Measurements from ENCODE around the gene SPIRE1. TPM values are rescaled to one million over a fixed set of nuclear protein-coding genes. Genes with fewer than 3 reads are reported as not detected.

The SPIRE1 gene
- total and polyA plus RNA-seq, 7 donors = 15.5 to 82.3 (median 39.6) TPM

DNA sequence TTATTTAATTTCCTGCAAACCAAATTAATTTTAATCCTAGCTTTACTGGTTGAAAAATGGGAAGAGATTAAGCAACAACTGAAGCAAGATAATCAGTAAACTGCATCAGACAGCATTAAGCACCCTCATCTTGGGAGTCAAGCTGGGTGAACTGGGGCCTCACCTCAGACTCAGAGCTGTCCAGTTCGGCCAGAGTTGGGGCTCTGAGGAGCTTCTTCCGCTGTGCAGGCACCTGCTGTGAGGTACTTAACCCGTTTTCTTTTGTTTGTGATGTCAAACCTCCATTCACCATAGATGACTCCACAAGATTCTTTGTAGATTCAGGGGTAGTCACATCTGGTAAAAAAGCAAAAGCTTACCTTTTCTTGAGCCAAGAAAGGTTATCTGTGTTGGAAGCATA lies 178.4 kb downstream of the SPIRE1 start:
- peaks cover 0 to 53% of the 10 kb centered on the region in 2 donors for H3K36me3 ChIP-seq (ENCODE audit: insufficient read depth in 1 of 2, low read depth in 1 of 2)
- TF ChIP-seq, protein P1, sequence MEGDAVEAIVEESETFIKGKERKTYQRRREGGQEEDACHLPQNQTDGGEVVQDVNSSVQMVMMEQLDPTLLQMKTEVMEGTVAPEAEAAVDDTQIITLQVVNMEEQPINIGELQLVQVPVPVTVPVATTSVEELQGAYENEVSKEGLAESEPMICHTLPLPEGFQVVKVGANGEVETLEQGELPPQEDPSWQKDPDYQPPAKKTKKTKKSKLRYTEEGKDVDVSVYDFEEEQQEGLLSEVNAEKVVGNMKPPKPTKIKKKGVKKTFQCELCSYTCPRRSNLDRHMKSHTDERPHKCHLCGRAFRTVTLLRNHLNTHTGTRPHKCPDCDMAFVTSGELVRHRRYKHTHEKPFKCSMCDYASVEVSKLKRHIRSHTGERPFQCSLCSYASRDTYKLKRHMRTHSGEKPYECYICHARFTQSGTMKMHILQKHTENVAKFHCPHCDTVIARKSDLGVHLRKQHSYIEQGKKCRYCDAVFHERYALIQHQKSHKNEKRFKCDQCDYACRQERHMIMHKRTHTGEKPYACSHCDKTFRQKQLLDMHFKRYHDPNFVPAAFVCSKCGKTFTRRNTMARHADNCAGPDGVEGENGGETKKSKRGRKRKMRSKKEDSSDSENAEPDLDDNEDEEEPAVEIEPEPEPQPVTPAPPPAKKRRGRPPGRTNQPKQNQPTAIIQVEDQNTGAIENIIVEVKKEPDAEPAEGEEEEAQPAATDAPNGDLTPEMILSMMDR (IDR thresholded peaks at IDR 0.05) = no peak
- ATAC-seq = no peak
- no peak overlapping the region for H3K27ac ChIP-seq
- WGBS, 3 donors = 83 to 89% (median 86%) methylated on average over 3 of the region's 3 CpGs
- H3K4me3 ChIP-seq = no peak overlapping the region
- intact Hi-C loops (cut with DNase I) = no loop called here
- H3K9me3 ChIP-seq = no peaks in the 10 kb centered on the region
- DNase-seq = no peak
- no peaks in the 10 kb centered on the region for H3K4me1 ChIP-seq
- H3K27me3 ChIP-seq (ENCODE audit: insufficient read depth in 3 of 3, low read length in 2 of 3) = no peaks in the 10 kb centered on the region

DNA sequence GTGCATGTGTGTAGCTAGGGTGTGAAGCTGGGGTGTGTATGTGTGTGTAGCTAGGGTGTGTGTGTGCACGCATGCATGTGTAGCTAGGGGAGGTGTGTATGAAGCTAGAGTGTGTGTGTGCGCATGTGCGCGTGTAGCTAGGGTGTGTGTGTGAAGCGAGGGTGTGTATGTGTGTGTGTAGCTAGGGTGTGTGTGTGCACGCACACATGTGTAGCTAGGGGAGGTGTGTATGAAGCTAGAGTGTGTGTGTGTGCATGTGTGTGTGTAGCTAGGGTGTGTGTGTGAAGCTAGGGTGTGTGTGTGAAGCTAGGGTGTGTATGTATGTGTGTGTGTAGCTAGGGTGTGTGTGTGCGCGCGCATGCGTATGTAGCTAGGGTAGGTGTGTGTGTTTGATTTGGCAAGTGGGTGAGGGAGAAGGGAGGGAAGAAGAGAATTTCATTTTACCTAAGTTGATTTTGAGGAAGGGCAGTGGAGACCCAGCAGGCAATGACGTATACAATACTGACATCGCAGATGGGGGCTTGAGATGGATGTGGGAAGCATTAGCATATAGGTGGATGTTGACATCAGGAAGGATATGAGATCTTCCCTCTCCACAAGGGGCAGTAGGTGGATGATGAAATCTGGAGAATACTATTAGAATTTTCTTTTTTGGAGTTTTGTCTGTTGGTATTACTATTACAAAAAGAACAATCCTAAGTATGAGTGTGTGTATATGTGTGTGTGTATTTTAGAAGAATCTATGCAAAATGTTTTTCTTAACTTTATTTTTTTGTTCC lies 179.4 kb downstream of the SPIRE1 start:
- peaks cover 0 to 62% of the 10 kb centered on the region in 2 donors for H3K36me3 ChIP-seq (ENCODE audit: insufficient read depth in 1 of 2, low read depth in 1 of 2)
- H3K9me3 ChIP-seq = no peaks in the 10 kb centered on the region
- H3K27ac ChIP-seq = no peak overlapping the region
- no peak overlapping the region for H3K4me3 ChIP-seq
- TF ChIP-seq, protein P1 (IDR thresholded peaks at IDR 0.05) = no peak
- H3K4me1 ChIP-seq = no peaks in the 10 kb centered on the region
- intact Hi-C loops (cut with DNase I) = no loop called here
- WGBS, 3 donors = 95 to 97% (median 96%) methylated on average over 12 of the region's 12 CpGs
- no peaks in the 10 kb centered on the region for H3K27me3 ChIP-seq (ENCODE audit: insufficient read depth in 3 of 3, low read length in 2 of 3)
- ATAC-seq (no peak), DNase-seq (no peak)

DNA sequence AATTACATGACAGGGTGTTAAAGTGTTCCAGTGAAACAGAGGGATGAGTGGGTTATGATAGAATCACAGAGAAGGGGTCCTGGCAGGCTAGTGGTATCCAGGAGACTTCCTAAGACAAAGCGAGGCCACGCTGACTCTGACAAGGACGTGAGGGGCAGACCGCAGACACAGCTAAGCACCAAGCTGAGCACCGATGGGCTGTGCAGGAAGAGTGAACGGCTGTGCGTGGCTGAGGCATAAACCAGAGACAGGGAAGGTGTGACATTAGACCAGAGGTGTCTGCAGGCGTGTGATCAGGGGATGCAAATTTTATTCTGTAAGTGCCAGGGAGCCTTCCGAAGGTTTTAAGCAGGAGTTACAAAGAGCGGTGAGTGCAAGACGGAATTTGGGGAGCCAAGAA lies 180.3 kb downstream of the SPIRE1 start:
- H3K27ac ChIP-seq = no peak overlapping the region
- H3K4me1 ChIP-seq = no peaks in the 10 kb centered on the region
- H3K36me3 ChIP-seq (ENCODE audit: insufficient read depth in 1 of 2, low read depth in 1 of 2) = peaks cover 0 to 62% of the 10 kb centered on the region in 2 donors
- no peak for ATAC-seq
- intact Hi-C loops (cut with DNase I) = no loop called here
- TF ChIP-seq, protein P1 (IDR thresholded peaks at IDR 0.05) = no peak
- no peak for DNase-seq
- no peaks in the 10 kb centered on the region for H3K27me3 ChIP-seq (ENCODE audit: insufficient read depth in 3 of 3, low read length in 2 of 3)
- no peak overlapping the region for H3K4me3 ChIP-seq
- H3K9me3 ChIP-seq = no peaks in the 10 kb centered on the region
- WGBS, 3 donors = 90 to 96% (median 94%) methylated on average over 11 of the region's 11 CpGs

DNA sequence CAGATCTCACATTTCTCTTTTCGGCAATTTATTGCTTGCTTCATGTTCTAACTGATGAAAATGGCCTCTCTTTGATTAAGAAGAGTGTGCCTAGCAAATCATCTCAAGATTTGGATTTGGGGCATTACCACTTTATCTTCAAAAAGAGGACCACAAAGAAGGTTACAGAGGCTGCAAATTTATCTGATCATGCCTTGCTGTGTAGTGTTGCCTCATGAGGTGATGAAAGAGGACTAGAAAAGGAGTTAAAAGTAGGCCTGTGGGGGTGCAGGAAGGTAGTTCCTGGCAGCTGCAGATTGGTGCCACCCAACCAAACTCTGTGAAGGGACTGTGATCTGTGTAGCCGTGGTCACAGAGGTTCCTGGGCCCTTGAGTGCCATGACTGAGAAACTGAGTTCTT lies 181.0 kb downstream of the SPIRE1 start:
- intact Hi-C loops (cut with DNase I) = no loop called here
- H3K4me3 ChIP-seq = no peak overlapping the region
- ATAC-seq (no peak), DNase-seq (no peak)
- no peaks in the 10 kb centered on the region for H3K27me3 ChIP-seq (ENCODE audit: insufficient read depth in 3 of 3, low read length in 2 of 3)
- H3K27ac ChIP-seq = no peak overlapping the region
- WGBS, 3 donors = 85 to 97% (median 92%) methylated on average over 2 of the region's 2 CpGs
- TF ChIP-seq, protein P1 (IDR thresholded peaks at IDR 0.05) = no peak
- no peaks in the 10 kb centered on the region for H3K9me3 ChIP-seq
- no peaks in the 10 kb centered on the region for H3K4me1 ChIP-seq
- peaks cover 0 to 62% of the 10 kb centered on the region in 2 donors for H3K36me3 ChIP-seq (ENCODE audit: insufficient read depth in 1 of 2, low read depth in 1 of 2)

DNA sequence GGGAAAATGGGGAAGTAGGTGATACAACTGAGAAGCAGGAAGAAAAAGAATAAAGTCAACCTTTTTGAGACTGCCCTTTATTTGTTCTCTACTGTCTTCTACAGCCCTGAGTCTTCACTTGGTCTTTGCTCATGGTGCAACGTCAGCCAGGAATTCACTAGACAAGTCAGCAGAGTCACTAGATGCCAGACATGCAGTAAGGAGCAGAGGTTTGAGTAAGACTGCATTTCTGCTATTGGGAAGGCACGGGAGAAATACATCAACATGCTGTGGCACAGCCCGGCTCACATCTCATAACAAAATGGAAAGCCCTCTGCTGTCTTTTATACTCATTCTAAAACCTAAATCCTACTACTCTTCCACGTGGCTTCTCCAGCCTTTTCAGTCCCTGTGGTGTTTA lies 183.0 kb downstream of the SPIRE1 start:
- peaks cover 0 to 59% of the 10 kb centered on the region in 2 donors for H3K36me3 ChIP-seq (ENCODE audit: insufficient read depth in 1 of 2, low read depth in 1 of 2)

More for the DNA sequence above, 183.0 kb downstream of the SPIRE1 start:
- intact Hi-C loops (cut with DNase I) = no loop called here
- DNase-seq (no peak), ATAC-seq (no peak)
- Histone ChIP-seq H3K27me3 (ENCODE audit: insufficient read depth in 3 of 3, low read length in 2 of 3) (no peaks in the 10 kb centered on the region), H3K27ac (no peak overlapping the region), H3K4me3 (no peak overlapping the region), H3K9me3 (no peaks in the 10 kb centered on the region), H3K4me1 (no peaks in the 10 kb centered on the region)
- TF ChIP-seq, protein P1 (IDR thresholded peaks at IDR 0.05) = no peak
- WGBS, 3 donors = 85 to 92% (median 87%) methylated on average over 4 of the region's 4 CpGs
